Muscle layer of colon (tissue), 2 donors: Measurements from ENCODE around the gene CHMP2B.
"Not testable (repeated sequence)": the region's sequence is repeated elsewhere in the genome, so short reads cannot be mapped to it uniquely, and the experiment has no call there.

Experiments used
- H3K27ac ChIP-seq: one replicate; pipeline ENCODE4 v1.7.0; 2013; ENCODE audit warnings: low read depth, mild to moderate bottlenecking, low read length, moderate library complexity
- H3K27me3 ChIP-seq, 2 donors: one replicate each; pipeline ENCODE4 v1.7.0; 2013; ENCODE audit warnings: low read length in 2 of 2, mild to moderate bottlenecking in 2 of 2; ENCODE audit not compliant: insufficient read depth in 2 of 2, control insufficient read depth in 1 of 2
- H3K36me3 ChIP-seq: one replicate; pipeline ENCODE4 v1.7.0; 2013; ENCODE audit warnings: mild to moderate bottlenecking, low read length; ENCODE audit not compliant: insufficient read depth
- H3K4me1 ChIP-seq: one replicate; pipeline ENCODE4 v1.7.0; 2013; ENCODE audit warnings: mild to moderate bottlenecking, low read length; ENCODE audit not compliant: insufficient read depth
- H3K4me3 ChIP-seq, 2 donors: one replicate each; pipeline ENCODE4 v1.7.0; 2013; ENCODE audit warnings: low read length in 2 of 2, low read depth in 1 of 2, mild to moderate bottlenecking in 1 of 2, moderate library complexity in 1 of 2
- H3K9ac ChIP-seq: one replicate; pipeline ENCODE4 v1.7.0; 2013; ENCODE audit warnings: low read length
- H3K9me3 ChIP-seq: one replicate; pipeline ENCODE4 v1.7.0; 2013; ENCODE audit warnings: mild to moderate bottlenecking, low read length
- donor health status: abdominal sarcoma.
- donor health status: Adenocarcinoma of cecum.

The CHMP2B gene

GRCh38 chr3:87229113-87229512, 2.0 kb downstream of the CHMP2B start:
- H3K4me3 ChIP-seq, result peak overlapping the region in 1 of 2 donors; percentile 92
- peaks cover 27% of the 10 kb centered on the region for H3K4me1 ChIP-seq
- no peaks in the 10 kb centered on the region for H3K9me3 ChIP-seq
- H3K27me3 ChIP-seq, result no peaks in the 10 kb centered on the region
- H3K27ac ChIP-seq, result no peak overlapping the region
- H3K36me3 ChIP-seq, result no peaks in the 10 kb centered on the region
- no peak overlapping the region for H3K9ac ChIP-seq

- no peaks in the 10 kb centered on the region for H3K9me3 ChIP-seq
- H3K4me3 ChIP-seq, result no peak overlapping the region
- H3K9ac ChIP-seq, result no peak overlapping the region
- no peak overlapping the region for H3K27ac ChIP-seq
- no peaks in the 10 kb centered on the region for H3K36me3 ChIP-seq
- no peaks in the 10 kb centered on the region for H3K27me3 ChIP-seq
- H3K4me1 ChIP-seq, result peaks cover 6% of the 10 kb centered on the region
These were observed 6.7 kb downstream of the CHMP2B start for GRCh38 chr3:87233805-87234204.

GRCh38 chr3:87236093-87236492, 9.0 kb downstream of the CHMP2B start:
- Histone ChIP-seq H3K27ac (no peak overlapping the region), H3K4me1 (no peaks in the 10 kb centered on the region), H3K27me3 (no peaks in the 10 kb centered on the region), H3K36me3 (no peaks in the 10 kb centered on the region), H3K9me3 (no peaks in the 10 kb centered on the region), H3K4me3 (no peak overlapping the region), H3K9ac (no peak overlapping the region)

GRCh38 chr3:87246662-87247429, 19.7 kb downstream of the CHMP2B start:
- Histone ChIP-seq H3K27me3 (no peaks in the 10 kb centered on the region), H3K4me1 (no peaks in the 10 kb centered on the region), H3K9ac (no peak overlapping the region), H3K4me3 (no peak overlapping the region), H3K36me3 (peaks cover 15% of the 10 kb centered on the region), H3K9me3 (no peaks in the 10 kb centered on the region), H3K27ac (no peak overlapping the region)

- no peak overlapping the region for H3K9ac ChIP-seq
- no peaks in the 10 kb centered on the region for H3K27me3 ChIP-seq
- no peak overlapping the region for H3K4me3 ChIP-seq
- H3K36me3 ChIP-seq, result peaks cover 15% of the 10 kb centered on the region
- no peak overlapping the region for H3K27ac ChIP-seq
- no peaks in the 10 kb centered on the region for H3K4me1 ChIP-seq
- H3K9me3 ChIP-seq, result no peaks in the 10 kb centered on the region
These were observed 20.3 kb downstream of the CHMP2B start for GRCh38 chr3:87247430-87247773.

- not testable (repeated sequence) for H3K27ac ChIP-seq, H3K4me3 ChIP-seq, H3K9ac ChIP-seq, H3K4me1 ChIP-seq, H3K27me3 ChIP-seq, H3K9me3 ChIP-seq
- H3K36me3 ChIP-seq, result peaks cover 15% of the 10 kb centered on the region
These were observed 21.1 kb downstream of the CHMP2B start for GRCh38 chr3:87248231-87248630.

- Histone ChIP-seq H3K4me3 (no peak overlapping the region), H3K9me3 (no peaks in the 10 kb centered on the region), H3K27me3 (no peaks in the 10 kb centered on the region), H3K27ac (no peak overlapping the region), H3K36me3 (peaks cover 15% of the 10 kb centered on the region), H3K4me1 (no peaks in the 10 kb centered on the region), H3K9ac (no peak overlapping the region)
These were observed 21.7 kb downstream of the CHMP2B start for GRCh38 chr3:87248831-87249230.

GRCh38 chr3:87250009-87250408, 22.9 kb downstream of the CHMP2B start:
- peaks cover 15% of the 10 kb centered on the region for H3K36me3 ChIP-seq

GRCh38 chr3:87260270-87260669, 33.2 kb downstream of the CHMP2B start:
- Histone ChIP-seq H3K4me3 (no peak overlapping the region), H3K36me3 (no peaks in the 10 kb centered on the region), H3K4me1 (no peaks in the 10 kb centered on the region), H3K27me3 (no peaks in the 10 kb centered on the region), H3K9me3 (no peaks in the 10 kb centered on the region), H3K9ac (no peak overlapping the region), H3K27ac (no peak overlapping the region)

More at GRCh38 chr3:87250009-87250408, 22.9 kb downstream of the CHMP2B start:
- H3K4me3 ChIP-seq, result no peak overlapping the region
- no peak overlapping the region for H3K27ac ChIP-seq
- H3K4me1 ChIP-seq, result no peaks in the 10 kb centered on the region
- H3K27me3 ChIP-seq, result no peaks in the 10 kb centered on the region
- no peaks in the 10 kb centered on the region for H3K9me3 ChIP-seq
- no peak overlapping the region for H3K9ac ChIP-seq

GRCh38 chr3:87261925-87262324, 34.8 kb downstream of the CHMP2B start:
- no peaks in the 10 kb centered on the region for H3K36me3 ChIP-seq
- H3K27me3 ChIP-seq, result no peaks in the 10 kb centered on the region
- no peak overlapping the region for H3K9ac ChIP-seq
- no peak overlapping the region for H3K27ac ChIP-seq
- H3K9me3 ChIP-seq, result no peaks in the 10 kb centered on the region
- H3K4me1 ChIP-seq, result no peaks in the 10 kb centered on the region
- H3K4me3 ChIP-seq, result no peak overlapping the region

- no peak overlapping the region for H3K27ac ChIP-seq
- no peaks in the 10 kb centered on the region for H3K9me3 ChIP-seq
- no peaks in the 10 kb centered on the region for H3K27me3 ChIP-seq
- no peaks in the 10 kb centered on the region for H3K36me3 ChIP-seq
- no peak overlapping the region for H3K4me3 ChIP-seq
- H3K9ac ChIP-seq, result no peak overlapping the region
- H3K4me1 ChIP-seq, result no peaks in the 10 kb centered on the region
These were observed 41.0 kb downstream of the CHMP2B start for GRCh38 chr3:87267953-87268645.
